Psoas muscle (tissue), 8 donors: ENCODE measurements around the gene SH3BP4. TPM values are rescaled to one million over a fixed set of nuclear protein-coding genes. Genes with fewer than 3 reads are reported as not detected.

Experiments used
- ATAC-seq, 4 donors: fragments of 200-7000 bp; cut with Tn5 transposase; one replicate each; pipeline ENCODE4 v1.9.1; 2020; ENCODE audit warnings: moderate library complexity in 3 of 4, mild to moderate bottlenecking in 2 of 4
- DNase-seq, 2 donors: peaks; one replicate each; pipeline ENCODE4 v3.0.0-alpha.2; 2020
- H3K27ac ChIP-seq: fragments of 200-600 bp; one replicate; pipeline ENCODE4 v1.8.0; 2022
- H3K27me3 ChIP-seq, 3 donors: fragments of 200-600 bp in 1 of 3; one replicate each; pipeline versions ENCODE4 v1.6.1 to v1.8.0; 2013 to 2022; ENCODE audit warnings: low read length in 2 of 3, mild to moderate bottlenecking in 2 of 3, moderate library complexity in 1 of 3; ENCODE audit not compliant: insufficient read depth in 3 of 3
- H3K36me3 ChIP-seq, 2 donors: fragments of 200-600 bp in 1 of 2; one replicate each; pipeline versions ENCODE4 v1.6.1 to v1.8.0; 2013 to 2022; ENCODE audit warnings: low read depth in 1 of 2, mild to moderate bottlenecking in 1 of 2, moderate library complexity in 1 of 2; ENCODE audit not compliant: insufficient read depth in 1 of 2
- H3K4me1 ChIP-seq: fragments of 200-600 bp; one replicate; pipeline ENCODE4 v1.8.0; 2022
- H3K4me3 ChIP-seq: fragments of 200-600 bp; one replicate; pipeline ENCODE4 v1.8.0; 2022; ENCODE audit warnings: mild to moderate bottlenecking
- H3K9me3 ChIP-seq: fragments of 200-600 bp; one replicate; pipeline ENCODE4 v1.8.0; 2022
- WGBS, 3 donors: extraction: QIAGEN DNeasy Blood & Tissue Kit; methylation state at CpG; one replicate each; pipeline versions ENCODE4 v1.1.6 to v1.1.7; 2013; 5-methylcytosine and 5-hydroxymethylcytosine counted together
- intact Hi-C, 2 donors: fragments of 100-400 bp; cut with DNase I; formaldehyde crosslinking; loops; one replicate each; pipeline versions ENCODE4 v1.11.0 to v1.14.2; 2022
- polyA plus RNA-seq, 3 donors: library from polyadenylated mRNA; stranded (reverse); fragments of 200-250 nt; gene quantifications; one replicate each; pipeline ENCODE4 v1.2.3, GENCODE V29; 2013
- total RNA-seq, 4 donors: library from RNA; stranded (reverse); fragmentation: NEBNext Ultra II Directional in 2 of 4; extraction: Animal tissue kit (Norgen Biotek cat#: 25700) in 2 of 4; gene quantifications; one replicate each; pipeline versions ENCODE4 v1.2.1 to v1.2.4, GENCODE V29; 2021 to 2023
- TF ChIP-seq, protein P1 (sequence below): fragments of 200-600 bp; IDR thresholded peaks from one replicate; pipeline ENCODE4 v1.8.0; 2022; ENCODE audit warnings: antibody characterized with exemption
- donor health status: healthy with polysubstance abuse.
- donor health status: DM: no; HTN: no; CAD: no; lungs with moderate emphysema.
- donor health status: Bipolar disorder and iron deficiency.
- donor health status: healthy.
- donor health status: DM: yes; HTN: yes; CAD: no.
- donor health status: DM: no; HTN: no; CAD: no.
- donor health status: DM: no; HTN: no; CAD: no.
- donor health status: DM: yes; HTN: yes; CAD: no.

The SH3BP4 gene
- total and polyA plus RNA-seq, 7 donors: 3.0 to 14.9 (median 9.4) TPM

DNA sequence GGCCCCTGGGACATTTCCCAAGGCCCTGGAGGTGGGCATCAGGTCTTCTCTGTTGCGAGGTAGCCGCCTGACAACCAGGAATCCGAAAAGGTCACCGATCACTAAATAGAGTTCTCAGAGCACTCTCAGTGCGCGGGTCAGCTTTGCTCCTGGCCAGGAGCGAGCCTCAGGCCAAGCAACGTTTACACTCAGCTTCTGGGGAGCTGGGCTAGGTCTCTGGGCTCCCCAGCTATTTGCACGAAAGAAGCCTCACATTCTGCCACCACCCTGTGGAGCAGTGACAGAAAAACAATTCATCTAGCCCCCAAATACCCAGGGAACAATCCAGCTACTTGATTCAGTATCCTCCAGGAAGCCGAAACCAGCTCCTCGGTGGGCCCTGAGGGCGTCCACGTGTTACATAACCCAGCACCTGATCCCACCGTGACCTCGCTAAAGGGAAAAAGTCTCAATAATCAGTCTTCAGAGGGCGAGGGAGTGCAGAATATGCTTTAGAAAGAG is 3.3 kb downstream of the SH3BP4 start:
- Histone ChIP-seq H3K27me3 (peaks cover 0 to 17% (median 2%) of the 10 kb centered on the region in 3 donors), H3K27ac (no peak overlapping the region), H3K4me1 (peaks cover 4% of the 10 kb centered on the region), H3K9me3 (no peaks in the 10 kb centered on the region), H3K4me3 (peak overlapping the region; percentile 78), H3K36me3 (no peaks in the 10 kb centered on the region)
- WGBS, 3 donors: 90 to 93% (median 91%) methylated on average over 16 of the region's 16 CpGs
- intact Hi-C loops: no loop called here
- TF ChIP-seq, protein P1, sequence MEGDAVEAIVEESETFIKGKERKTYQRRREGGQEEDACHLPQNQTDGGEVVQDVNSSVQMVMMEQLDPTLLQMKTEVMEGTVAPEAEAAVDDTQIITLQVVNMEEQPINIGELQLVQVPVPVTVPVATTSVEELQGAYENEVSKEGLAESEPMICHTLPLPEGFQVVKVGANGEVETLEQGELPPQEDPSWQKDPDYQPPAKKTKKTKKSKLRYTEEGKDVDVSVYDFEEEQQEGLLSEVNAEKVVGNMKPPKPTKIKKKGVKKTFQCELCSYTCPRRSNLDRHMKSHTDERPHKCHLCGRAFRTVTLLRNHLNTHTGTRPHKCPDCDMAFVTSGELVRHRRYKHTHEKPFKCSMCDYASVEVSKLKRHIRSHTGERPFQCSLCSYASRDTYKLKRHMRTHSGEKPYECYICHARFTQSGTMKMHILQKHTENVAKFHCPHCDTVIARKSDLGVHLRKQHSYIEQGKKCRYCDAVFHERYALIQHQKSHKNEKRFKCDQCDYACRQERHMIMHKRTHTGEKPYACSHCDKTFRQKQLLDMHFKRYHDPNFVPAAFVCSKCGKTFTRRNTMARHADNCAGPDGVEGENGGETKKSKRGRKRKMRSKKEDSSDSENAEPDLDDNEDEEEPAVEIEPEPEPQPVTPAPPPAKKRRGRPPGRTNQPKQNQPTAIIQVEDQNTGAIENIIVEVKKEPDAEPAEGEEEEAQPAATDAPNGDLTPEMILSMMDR: no peak
- ATAC-seq: no peak
- DNase-seq: no peak

DNA sequence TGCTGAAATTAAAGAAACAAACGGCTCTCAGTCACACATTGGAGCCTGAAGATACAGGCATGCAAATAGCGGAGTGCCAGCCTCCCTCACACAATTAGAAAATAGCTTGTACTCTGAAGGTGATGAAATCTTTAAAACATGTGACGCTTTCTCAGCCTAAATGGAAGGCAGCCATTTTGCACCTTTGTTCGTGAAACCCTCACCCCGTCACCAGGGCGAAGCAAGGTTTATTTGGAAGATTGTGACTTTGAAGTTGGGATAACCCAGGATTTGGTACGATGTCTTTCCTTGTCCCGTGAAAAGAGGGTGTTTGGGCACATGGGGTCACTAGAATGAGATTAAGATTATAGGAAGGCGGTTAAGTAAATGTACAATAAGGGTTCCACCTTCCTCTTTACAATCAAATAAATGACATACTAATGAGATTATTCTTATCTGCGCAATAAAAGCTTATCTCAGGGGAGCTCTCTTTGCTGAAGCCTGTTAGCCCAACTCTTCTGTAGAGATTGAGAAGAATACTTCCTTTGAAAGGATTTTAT is 4.2 kb downstream of the SH3BP4 start:
- Histone ChIP-seq H3K36me3 (no peaks in the 10 kb centered on the region), H3K27ac (no peak overlapping the region), H3K27me3 (peaks cover 0 to 13% (median 2%) of the 10 kb centered on the region in 3 donors), H3K4me3 (no peak overlapping the region), H3K9me3 (no peaks in the 10 kb centered on the region), H3K4me1 (peaks cover 4% of the 10 kb centered on the region)
- TF ChIP-seq, protein P1: no peak
- 92 to 95% (median 94%) methylated on average over 10 of the region's 10 CpGs for WGBS, 3 donors
- intact Hi-C loops: no loop called here
- DNase-seq (no peak), ATAC-seq (no peak)

DNA sequence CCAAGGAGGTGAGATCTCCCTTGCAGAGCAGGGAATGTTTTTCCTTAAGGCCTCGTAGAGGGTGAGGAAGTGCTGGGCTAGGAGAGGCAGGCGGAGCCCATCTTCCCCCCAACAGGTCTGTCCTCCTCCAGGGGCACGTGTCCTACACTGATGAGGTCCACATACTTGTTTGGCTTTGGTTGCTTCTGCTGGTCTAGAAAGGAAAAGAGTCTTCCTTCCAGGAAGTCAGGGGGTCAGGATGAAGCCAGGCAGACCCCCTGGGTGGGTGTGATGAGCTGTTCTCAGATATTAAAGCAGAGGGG is 6.0 kb downstream of the SH3BP4 start:
- TF ChIP-seq, protein P1: no peak
- no peaks in the 10 kb centered on the region for H3K36me3 ChIP-seq
- ATAC-seq (no peak), DNase-seq (no peak)
- 72 to 84% (median 79%) methylated on average over 3 of the region's 3 CpGs for WGBS, 3 donors
- no peak overlapping the region for H3K27ac ChIP-seq
- H3K4me3 ChIP-seq: no peak overlapping the region
- peaks cover 4% of the 10 kb centered on the region for H3K4me1 ChIP-seq
- H3K9me3 ChIP-seq: no peaks in the 10 kb centered on the region
- intact Hi-C loops: no loop called here
- peaks cover 0 to 12% (median 2%) of the 10 kb centered on the region in 3 donors for H3K27me3 ChIP-seq

DNA sequence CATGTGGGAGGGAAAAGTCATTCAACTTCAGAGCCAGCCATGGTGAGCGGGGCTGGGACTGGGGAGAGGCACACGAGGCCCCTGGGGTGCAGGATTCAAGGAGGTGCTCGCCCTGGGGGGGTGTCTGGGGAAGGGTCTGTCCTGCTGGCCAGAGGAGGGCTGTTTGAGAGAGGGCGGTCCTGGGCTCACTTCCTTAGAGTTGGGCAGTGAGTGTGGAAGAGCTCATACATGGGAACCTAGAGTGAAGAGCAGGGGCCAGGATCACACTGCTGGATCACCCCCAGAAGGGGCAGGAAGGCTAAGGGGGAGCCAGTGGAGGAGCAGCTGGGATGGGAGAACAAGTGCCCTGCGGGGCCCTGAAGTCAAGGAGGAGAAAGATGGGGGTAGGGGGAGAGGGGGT is 6.5 kb downstream of the SH3BP4 start:
- Histone ChIP-seq H3K27me3 (peaks cover 0 to 7% (median 2%) of the 10 kb centered on the region in 3 donors), H3K9me3 (no peaks in the 10 kb centered on the region), H3K27ac (no peak overlapping the region), H3K4me1 (peaks cover 4% of the 10 kb centered on the region), H3K36me3 (no peaks in the 10 kb centered on the region), H3K4me3 (no peak overlapping the region)
- WGBS, 3 donors: 90 to 93% (median 91%) methylated on average over 5 of the region's 5 CpGs
- intact Hi-C loops: no loop called here
- TF ChIP-seq, protein P1: no peak
- ATAC-seq: no peak
- no peak for DNase-seq

DNA sequence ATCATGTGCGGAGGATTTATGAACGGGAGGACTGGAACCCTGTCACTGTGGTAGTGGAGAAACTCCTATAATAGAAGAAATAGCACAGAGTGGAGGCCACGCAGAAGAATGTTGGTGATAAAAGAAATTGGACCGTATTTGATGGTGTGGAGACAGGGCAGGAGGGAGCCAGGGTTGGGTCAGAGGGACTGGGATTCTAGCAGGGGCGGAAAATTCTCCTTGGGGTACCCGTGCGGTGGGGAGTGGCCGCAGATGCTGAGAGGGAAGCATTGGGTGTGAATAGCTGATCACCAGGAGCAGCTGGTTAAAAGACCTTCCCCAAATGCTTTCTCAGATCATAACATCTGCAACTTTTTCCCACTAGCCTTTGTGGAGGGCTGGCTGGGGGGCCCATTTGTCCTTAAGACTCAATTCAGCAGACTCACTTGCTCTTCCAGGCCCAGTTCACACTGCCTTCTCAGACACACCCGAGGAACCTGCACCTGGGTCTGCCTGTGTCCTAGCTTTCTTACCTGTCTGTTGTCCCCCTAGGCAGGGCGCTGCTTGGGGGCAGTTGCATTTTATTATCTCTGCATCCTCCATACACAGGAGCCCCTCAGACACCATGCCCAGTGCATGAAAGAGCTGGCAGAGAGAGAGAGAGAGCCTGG is 7.1 kb downstream of the SH3BP4 start:
- H3K4me3 ChIP-seq: no peak overlapping the region
- H3K9me3 ChIP-seq: no peaks in the 10 kb centered on the region
- intact Hi-C loops: no loop called here
- H3K27ac ChIP-seq: no peak overlapping the region
- no peaks in the 10 kb centered on the region for H3K36me3 ChIP-seq
- ATAC-seq (no peak), DNase-seq (no peak)
- peaks cover 0 to 2% (median 0%) of the 10 kb centered on the region in 3 donors for H3K27me3 ChIP-seq
- H3K4me1 ChIP-seq: peaks cover 4% of the 10 kb centered on the region
- TF ChIP-seq, protein P1: no peak
- 92 to 96% (median 93%) methylated on average over 10 of the region's 10 CpGs for WGBS, 3 donors
